GM18526 (cell line): ENCODE results near the gene USP15.

Experiments
- POLR2A ChIP-seq: IDR thresholded peaks from 3 replicates; pipeline ENCODE4 v1.6.1; 2011; ENCODE audit not compliant: insufficient read length; ENCODE audit errors: extremely low read depth

The USP15 gene

GRCh38 chr12:62259993-62260732 lies at the start of gene USP15:
Gene USP15, plus strand, starts transcription at chr12:62260404. Its CDS starts 11 bp downstream, at chr12:62260415.
- peak; percentile 90 for TF ChIP-seq POLR2A

GRCh38 chr12:62210422-62210821 lies 49.8 kb upstream of the USP15 start:
- TF ChIP-seq POLR2A, result no peak

- no peak for TF ChIP-seq POLR2A
These were observed 48.7 kb upstream of the USP15 start for GRCh38 chr12:62211510-62211909.

GRCh38 chr12:62214846-62215245 lies 45.4 kb upstream of the USP15 start:
- TF ChIP-seq POLR2A, result no peak

- TF ChIP-seq POLR2A, result no peak
These were observed 44.7 kb upstream of the USP15 start for GRCh38 chr12:62215506-62215905.

- TF ChIP-seq POLR2A, result no peak
These were observed 42.6 kb upstream of the USP15 start for GRCh38 chr12:62217466-62218194.

GRCh38 chr12:62221107-62221506 lies 39.1 kb upstream of the USP15 start:
- no peak for TF ChIP-seq POLR2A

GRCh38 chr12:62224601-62225000 lies 35.6 kb upstream of the USP15 start:
- TF ChIP-seq POLR2A, result no peak

- TF ChIP-seq POLR2A, result no peak
These were observed 33.1 kb upstream of the USP15 start for GRCh38 chr12:62227091-62227490.

GRCh38 chr12:62230652-62231051 lies 29.6 kb upstream of the USP15 start:
- TF ChIP-seq POLR2A, result no peak

- TF ChIP-seq POLR2A, result no peak
These were observed 28.0 kb upstream of the USP15 start for GRCh38 chr12:62232143-62232729.

GRCh38 chr12:62233805-62234204 lies 26.4 kb upstream of the USP15 start:
- no peak for TF ChIP-seq POLR2A

- TF ChIP-seq POLR2A, result no peak
These were observed 20.6 kb upstream of the USP15 start for GRCh38 chr12:62239571-62239970.

GRCh38 chr12:62247281-62248045 lies 12.7 kb upstream of the USP15 start:
- no peak for TF ChIP-seq POLR2A

- TF ChIP-seq POLR2A, result no peak
These were observed 11.3 kb upstream of the USP15 start for GRCh38 chr12:62248873-62249272.

- no peak for TF ChIP-seq POLR2A
These were observed 10.8 kb upstream of the USP15 start for GRCh38 chr12:62249419-62249818.
